Stimulated activated CD8-positive, alpha-beta memory T cell treated with anti-CD3 and anti-CD28 coated beads, Interleukin-4, amount 100 ng/mL, for 48 hours (primary cell): ENCODE measurements around the gene ZNF503.

Experiments
- DNase-seq: peaks from one replicate; pipeline ENCODE4 v3.0.0-alpha.2; 2020

Gene ZNF503

DNA sequence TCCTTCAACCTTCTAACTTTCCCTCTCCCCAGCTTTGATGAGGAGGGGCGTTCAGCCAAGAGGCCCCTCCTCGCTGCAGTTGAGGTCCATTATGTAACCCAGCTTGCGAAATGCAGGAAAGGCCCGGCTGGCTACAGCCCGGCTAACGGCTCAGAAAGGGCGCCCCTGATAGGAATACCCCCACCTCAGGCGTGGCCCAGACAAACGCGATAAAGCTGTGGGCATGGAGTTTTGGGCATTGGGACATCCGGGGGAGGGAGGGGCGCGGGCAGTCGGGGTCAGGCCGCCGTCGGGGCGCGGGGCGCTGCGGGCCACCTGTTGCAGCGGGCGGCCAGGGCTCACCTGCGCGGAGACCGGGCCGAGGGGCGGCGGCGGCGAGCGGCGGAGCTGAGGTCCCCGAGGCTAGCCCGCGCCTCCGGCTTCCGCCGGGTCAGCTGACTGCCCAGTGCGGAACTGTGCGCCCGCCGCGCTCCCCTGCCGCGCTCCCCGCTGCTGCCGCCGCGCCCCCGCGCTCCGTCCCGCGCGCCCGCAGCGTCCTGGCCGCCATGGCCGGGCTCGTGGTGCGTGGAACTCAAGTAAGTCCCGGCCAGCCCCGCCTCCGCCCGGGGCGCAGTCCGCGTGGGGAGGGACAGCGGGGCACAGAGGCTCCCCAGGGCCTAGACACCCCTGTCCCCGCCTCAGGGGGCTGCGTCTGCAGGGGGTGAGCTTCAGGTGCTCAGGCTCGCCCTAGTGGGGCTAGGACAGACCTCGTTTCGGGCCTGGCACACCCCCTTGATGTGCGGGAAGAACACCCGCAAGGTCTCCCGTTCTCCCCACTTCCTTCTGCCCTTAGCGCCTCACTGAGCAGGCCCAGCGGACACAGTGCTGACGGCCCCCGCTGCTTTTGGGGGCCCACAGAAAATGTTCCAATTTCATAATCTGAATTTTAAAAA, 29.9 kb upstream of the ZNF503 start, which contains the start of gene LRMDA:
Gene LRMDA (plus strand): TSS at position 445 of the 932 bp plus-strand sequence.
- DNase-seq: no peak

DNA sequence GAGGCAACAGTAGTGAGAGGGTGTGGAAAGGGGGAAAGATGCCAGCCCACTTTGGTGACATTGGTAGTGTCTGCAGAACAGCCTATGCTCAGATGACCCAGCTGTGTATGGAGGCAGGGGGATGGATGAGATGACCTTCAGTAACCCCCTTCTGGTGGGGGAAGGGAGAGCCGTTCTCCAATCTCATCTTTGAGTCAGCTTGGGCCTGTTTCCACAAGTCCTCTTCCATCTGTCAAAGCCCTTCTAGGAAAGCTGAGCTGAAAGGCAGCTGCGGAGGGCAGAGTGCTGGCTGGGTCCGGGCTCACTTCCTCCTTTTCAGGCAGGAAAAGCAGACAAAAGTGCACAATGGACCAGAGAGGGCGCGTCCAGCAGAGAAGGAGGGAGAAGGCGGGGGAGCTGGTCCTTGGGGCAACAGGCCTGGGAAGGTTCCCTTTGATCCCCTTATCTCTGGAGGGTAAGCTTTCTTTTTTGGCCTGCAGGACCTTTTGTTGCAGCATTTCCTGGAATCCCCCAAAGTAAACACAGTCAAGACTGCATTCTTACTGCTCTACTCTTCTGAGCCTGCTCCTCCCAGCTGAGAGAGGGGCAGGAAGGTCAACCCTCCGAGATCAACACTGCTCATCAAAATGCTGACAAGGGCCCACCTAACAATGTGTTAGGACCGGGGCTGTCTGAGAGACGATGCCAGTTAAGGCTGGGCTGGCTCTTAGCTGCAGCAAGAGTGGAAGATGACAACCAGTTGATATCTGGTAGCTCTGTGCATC, 28.6 kb upstream of the ZNF503 start:
- DNase-seq: no peak

DNA sequence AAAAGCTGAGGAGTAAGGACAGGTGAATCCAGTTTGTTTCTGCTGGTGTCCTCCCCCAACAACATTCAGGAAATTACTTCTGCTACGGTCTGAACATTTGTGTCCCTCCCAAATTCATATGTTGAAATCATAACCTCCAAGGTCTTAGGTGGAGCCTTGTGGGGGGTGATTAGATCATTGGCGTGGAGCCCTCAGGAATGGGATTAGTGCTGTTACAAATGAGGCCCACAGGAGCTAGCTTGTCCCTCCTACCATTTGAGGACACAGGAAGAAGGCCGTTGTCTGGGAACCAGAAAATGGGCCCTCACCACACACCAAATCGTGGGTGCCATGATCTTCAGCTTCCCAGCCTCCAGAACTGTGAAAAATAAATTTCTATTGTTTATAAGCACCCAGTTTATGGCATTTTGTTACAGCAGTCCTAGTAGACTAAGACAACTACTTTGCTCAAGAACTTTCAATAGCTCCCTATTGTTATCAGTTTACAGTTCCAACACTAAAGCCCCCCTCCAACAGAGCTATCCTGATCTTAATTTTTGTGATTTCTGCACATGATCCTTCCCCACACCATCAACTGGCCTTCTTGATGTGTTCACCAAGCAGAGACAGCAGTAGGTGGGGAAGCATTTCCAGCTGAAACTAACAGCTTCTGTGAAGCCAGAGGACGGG, 27.7 kb upstream of the ZNF503 start:
- DNase-seq: no peak

DNA sequence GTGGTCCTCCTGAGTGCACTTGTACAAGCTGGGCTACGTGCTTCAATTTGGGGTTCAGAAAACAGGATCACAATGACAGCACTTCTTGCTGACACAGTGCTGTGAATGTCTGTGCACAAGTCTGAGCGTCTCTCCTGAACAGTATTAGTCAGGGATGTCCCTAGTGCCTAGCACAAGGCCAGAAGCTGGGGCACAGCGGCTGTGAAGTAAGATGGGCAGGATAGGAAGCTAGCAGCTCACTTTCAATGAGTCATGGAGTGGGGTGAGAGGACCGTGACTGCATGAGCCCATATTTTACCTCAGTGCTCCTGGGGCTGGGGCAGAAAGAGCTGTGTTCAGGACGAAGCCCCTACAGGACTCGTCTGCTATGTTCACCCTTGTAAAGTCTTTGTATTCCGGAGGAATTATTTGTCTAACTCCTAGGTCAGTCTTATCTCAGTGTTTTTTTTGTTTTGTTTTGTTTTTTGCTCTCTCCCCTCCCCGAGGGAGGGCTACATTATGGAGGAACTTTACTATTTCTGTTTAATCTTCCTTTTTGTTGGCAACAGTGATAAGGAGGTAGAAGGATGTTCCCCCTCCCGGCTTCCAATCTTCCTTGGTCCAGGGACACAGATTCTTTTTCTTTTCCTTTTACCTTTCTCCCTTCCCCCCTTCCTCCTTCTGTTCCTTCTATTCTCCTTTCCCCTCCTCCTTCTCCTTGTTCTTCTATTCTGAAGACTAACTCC, 27.0 kb upstream of the ZNF503 start:
- DNase-seq: no peak

DNA sequence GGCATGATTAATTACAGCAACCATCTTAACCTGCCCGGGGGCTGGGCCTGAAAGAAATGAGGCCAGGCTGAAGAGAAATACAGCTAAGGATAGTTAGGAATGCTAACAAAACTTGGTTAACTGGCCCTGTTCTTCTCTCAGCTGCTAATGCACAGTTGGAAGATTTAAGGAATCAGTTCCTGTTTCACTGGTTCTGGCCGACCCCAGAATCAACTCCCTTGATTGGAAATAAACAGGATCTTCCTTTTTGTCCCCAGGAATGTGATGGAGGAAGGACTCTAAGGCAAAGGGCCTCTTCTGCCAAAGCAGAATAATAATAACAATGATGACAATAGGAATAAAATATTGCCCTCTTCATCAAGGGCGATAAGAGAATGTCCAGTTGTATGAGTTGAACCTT, 26.4 kb upstream of the ZNF503 start:
- no peak for DNase-seq

DNA sequence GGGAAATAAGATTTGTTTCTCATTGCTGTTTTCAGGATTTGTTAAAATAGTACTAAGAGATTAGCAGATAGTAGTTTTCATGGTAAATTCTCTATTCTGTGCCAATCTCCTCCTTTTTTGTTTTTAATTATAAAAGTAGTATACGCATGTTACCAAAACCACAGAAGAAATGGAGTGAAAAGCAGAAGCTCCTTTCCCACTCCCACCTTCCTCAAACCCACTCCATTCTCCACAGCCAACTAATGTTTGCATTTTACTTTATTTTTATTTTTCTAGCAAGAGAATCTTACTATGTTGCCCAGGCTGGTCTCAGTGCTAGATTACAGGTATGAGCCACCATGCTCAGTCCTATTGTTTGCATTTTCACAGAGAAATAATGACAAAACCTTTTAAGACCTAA, 25.3 kb upstream of the ZNF503 start:
- no peak for DNase-seq

DNA sequence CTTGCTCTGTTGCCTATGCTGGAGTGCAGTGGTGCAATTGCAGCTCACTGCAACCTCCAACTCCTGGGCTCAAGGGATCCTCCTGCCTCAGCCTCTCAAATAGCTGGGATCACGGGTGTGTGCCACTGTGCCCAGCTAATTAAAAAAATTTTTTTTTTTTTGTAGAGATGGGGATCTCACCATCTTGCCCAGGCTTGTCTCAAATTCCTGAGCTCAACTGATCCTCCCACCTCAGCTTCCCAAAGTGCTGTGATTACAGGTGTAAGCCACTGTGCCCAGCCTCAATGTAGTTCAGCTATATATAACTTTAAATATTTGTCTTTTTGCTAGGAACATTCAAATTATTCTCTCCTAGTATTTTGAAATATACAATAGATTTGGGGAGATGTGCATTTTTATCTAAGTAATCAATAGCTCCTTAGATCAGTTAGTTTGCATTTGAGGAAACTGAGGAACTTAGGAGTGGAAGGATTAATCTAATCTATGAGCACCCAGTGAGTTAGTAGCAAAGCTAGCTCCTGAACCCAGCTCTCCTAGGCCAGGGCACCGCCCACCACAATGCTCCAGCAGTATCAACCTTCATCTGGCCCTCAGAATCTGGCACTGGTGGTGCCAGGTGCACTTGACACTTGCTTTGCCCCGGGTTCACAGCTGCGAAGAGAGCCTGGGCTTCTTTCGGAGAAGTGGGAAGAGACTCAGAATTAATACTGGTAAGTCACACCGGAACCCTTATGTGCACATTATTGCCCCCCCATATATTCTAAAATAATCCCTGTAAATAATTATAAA, 23.9 kb upstream of the ZNF503 start:
- DNase-seq: no peak

DNA sequence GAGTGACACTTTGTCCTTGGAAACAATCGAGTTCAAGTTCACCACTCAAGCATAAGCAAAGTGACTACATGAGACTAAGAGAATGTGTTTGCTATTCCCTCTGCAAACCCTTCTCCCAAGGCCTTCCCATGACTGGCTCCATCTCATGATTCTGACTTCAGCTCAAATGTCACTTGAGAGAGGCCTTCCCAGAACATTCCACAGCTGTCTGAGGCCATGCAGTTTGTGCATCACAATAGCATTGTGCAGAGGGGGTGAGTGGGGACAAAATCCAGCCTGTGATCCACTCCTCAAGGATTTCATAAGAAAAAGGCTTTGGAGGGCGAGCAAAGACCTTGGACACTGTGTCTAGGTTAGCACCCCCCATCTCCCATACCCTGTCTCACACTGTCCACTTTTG, 23.0 kb upstream of the ZNF503 start:
- DNase-seq: no peak

DNA sequence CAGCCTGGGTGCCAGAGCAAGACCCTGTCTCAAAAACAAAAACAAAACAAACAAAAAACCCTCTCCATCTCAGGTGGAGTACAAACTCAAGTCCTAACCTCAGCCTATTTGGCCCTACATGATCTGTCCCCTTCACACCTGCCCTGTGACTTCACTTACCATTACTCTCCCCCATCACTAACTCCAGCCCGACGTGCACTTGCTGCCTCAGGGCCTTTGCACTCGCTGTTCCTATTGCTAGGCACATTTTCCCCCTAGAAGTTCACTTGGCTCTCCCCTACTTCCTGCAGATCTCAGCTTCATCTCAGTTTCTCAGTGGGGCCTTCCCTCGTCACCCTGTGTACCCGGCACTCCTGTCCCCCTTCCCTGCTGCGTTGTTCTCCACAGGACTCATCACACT, 21.3 kb upstream of the ZNF503 start:
- DNase-seq: no peak

DNA sequence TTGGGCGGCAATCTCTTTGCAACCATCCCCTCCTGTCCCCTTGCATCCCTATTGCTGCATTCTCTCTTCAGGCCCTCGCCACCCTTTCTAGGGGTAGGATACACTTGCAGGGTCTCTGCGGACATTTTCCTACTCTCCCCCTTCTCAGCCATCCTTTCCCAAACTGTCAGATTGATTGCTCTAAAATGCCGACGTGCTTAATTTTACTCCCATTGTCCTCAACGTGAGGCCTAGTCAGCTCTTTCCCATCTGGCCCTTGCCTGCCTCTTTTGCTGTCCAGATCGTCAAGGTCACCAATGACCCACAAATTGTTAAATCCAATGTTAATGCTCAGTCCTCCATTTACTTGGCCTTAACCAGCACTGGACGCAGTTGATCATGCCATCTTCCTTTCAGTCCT, 17.1 kb upstream of the ZNF503 start:
- no peak for DNase-seq

DNA sequence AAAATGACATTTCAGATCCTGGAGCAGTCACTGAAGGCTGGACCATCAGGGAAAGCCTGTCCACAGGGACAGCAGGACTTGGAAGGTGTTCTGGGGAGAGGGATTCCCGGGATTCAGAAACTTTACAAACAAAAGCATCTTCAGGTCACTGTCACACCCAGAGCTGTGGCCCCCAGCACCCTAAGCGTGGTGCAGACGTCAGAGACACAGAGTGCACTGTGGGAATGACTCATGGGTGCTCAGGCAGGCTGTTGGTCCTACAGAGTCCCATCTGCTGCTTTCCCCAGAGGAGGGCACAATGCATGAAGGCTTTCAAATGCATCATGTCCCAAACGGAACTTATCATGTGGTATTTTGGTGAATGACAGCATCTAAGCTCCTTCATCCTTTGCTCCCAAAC, 16.7 kb upstream of the ZNF503 start:
- no peak for DNase-seq

DNA sequence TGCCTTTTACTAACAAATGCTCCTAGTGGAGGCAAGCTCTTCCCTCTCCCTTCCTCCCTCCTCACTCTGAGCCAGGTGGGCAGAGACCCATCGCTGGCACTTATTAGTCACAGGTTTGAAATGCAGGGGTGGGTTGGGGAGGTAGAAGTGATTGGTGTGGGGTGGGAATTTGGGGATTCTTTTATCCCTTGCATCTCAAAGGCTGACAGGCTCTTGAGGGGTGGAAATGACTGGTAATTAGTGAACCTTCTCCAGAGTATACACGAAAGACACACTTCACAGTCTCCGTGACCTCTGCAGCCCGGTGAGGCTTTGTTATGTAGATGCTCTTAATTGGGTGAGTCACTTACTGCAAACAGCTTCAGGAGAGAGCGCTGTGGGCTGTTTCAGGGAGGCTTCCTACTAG, 16.0 kb upstream of the ZNF503 start:
- DNase-seq: no peak

DNA sequence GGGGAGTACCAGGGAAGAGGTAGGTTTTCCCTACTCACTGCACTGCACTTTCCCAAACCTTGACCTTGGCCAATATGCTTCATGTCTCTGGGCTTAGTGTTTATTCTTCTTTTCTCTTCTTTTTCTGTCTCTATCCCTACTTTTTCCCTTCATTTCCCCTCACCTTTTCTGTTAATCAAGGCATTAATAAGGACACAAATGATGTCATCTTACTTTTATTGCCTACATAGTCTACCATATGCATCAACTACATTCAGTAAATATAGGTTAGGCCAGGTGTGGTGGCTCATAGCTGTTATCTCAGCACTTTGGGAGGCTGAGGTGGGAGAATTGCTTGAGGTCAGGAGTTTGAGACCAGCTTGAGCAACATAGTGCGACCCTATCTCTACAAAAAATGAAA, 13.0 kb upstream of the ZNF503 start:
- no peak for DNase-seq

DNA sequence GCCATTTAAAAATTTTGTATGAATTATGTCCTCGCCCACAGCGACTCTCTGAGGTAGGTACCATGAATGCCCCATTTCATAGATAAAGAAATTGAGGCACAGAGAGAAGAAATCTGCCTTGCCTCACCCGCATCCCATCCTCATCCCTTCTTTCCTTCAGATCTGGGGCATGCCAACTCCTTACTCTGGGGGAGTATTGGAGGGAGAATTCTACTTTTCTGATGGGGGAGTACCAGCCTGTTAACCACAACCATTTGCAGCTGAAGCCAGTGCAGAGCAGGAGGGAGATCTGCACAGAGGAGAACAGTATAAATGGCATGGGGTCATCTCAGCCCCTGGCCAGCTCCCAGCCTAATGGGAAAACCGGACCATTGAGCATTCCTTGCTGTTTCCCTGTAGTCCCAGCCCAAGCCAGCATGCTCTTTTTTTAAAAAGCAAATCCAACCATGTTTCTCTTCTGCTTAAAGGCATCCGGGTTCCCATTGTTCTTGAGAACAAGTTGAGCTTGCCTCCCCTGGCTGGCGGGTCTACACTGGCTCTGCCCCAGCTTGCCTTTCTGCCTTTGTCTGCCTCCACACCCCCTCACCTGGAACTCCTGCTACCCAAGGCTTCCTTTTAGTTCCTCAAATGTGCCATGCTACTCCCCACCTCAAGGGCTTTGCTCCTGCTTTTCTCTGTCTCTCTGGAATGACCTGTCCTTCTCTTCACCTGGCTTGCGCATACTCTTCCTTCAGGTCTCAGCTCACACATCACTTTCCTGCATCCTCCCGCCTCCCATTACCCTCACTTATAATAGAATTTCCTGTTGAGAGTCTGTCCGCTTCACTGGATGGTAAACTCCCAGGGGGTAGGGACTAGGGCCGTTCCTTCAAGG, 8.8 kb upstream of the ZNF503 start:
- DNase-seq: no peak

DNA sequence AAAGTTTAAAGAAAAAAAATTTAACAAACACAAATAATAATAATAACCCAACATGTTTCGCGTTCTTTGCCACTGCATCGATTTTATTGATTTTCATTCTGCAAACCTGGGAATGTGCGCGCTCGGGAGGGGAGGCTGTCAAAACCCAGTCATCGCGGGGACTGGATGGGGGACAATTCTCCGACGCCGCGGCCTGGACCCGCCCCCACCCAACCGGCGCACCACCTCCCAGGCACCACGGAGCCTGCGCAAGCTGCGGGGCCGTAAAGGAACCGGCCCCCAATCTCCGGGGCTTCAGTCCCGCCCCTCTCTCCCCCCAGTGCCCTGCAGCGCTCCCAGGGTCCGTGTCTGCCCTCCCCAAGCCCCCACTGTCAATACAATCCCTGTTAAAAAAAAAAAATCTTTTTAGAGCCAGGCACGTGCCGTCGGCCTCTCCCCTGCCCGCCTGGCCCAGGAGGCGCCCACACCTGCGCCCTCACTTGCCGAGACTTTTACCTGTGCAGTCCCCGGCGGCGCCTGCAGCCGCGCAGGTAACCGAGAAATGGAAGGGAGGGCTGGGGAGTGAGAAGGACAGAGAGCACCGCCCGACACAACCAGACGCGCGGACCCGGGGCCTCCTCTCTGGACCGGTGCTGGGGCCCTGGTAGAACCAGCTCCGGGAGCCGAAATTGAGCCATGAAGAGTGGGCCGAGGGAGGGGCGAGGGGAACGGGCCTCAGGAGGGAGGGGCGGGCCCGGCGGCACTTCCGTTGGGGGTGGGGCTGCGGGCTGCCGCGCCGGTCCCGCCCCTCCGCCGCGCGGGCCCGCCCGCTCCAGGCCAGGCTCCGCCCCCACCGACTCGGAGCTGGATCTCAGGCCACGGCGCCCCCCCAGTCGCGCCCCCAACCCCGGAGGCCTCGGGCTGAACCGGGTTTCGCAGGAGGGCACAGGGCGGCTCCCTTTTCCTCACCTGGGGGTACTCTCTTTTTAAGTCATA, 7.6 kb upstream of the ZNF503 start:
- DNase-seq: peak; percentile 57

DNA sequence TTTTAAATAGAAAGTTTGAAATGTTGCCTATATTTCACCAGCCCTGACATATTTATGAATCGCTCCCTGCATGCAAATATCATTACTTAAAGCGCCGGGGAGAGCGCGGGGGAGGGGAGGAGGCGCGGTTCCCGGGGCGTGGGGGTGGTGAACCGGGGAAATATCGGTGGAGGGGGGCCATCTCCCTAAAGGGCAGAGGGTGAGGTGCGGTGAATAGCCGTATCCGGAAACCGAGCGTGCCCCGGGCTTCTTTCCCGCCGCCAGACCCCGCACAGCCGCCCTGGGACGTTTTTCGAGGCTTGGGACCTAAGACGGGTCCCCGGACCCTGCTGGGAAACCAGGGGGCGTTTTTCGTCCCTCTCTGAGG, 6.9 kb upstream of the ZNF503 start:
- no peak for DNase-seq

DNA sequence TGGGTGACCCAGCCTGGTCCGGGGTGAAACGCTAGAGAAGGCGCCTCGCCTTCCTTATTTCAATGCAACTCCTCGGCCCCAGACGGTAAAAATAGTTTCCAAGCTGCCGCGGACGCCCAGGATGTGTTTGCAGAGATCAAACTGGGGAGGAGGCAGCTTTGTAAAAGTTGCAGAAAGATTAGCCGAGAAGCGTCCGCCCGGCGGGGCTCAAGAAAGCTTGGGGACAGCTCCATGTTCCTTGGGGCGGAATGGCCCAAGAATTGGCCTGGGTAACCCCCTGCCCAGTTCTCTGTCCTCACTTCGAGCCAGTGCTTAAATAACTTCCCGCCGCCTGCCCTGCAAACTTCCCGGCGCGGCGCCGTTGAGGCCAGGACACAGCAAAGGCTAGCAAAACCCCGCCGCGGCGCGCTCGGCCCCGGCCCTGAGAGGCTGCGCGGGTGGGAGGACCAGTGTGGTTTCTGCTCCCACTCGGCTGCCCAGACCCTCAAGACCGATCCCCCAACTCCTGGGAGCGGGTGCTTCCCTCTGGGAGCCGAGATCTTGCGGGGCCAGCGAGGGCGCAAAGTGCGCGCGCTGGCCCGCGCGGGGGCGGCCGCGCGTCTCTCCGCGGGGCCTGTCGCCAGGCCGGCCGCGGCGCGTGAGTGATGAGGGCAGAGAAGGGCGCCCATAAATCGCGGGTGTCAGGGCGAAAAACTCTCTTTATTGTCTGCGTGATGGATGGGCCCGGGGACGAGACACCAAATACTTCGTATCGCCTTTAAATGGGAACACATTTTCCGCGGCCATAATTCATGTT, 6.3 kb upstream of the ZNF503 start:
- no peak for DNase-seq

DNA sequence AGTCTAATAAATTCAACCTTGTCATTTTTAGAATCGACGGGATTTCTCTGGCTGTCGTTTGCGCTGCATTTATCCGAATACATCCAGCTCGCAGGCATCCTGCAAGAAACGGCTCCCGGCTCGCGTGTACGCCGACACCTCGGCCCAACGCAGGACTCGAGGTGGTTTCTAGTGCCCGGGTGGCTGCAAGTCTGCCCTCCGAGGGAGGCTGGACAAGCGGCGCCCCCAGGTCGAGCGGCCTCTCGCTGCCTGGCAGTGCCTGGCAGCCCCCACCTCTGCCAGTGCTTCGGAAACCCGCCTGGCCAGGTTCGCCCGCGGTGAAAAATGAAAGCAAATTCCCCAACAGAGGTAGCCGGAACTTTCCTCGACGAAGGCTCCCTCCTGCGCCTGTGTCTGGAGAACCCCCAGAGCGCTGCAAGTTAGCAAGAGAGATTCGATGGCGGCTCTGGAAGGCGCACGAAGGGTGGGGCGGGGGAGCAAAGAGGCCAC, 5.7 kb upstream of the ZNF503 start:
- no peak for DNase-seq
